ENCODE measurements around the gene ZNF827. TPM values are rescaled to one million over a fixed set of nuclear protein-coding genes. Genes with fewer than 3 reads are reported as not detected.

ZNF827 gene
- polyA plus RNA-seq, 12 donors: 13.0 to 73.9 (median 20.0) TPM

- no peak for DNase-seq
Measured at GRCh38 chr4:145888393-145888792, 50.2 kb downstream of the ZNF827 start.

- DNase-seq: peak; percentile 74
Measured at GRCh38 chr4:145887241-145887991, 51.2 kb downstream of the ZNF827 start.

GRCh38 chr4:145886871-145887240, 51.8 kb downstream of the ZNF827 start:
- no peak for DNase-seq

GRCh38 chr4:145885666-145886065, 53.0 kb downstream of the ZNF827 start:
- DNase-seq: no peak

GRCh38 chr4:145884775-145885174, 53.8 kb downstream of the ZNF827 start:
- no peak for DNase-seq

- no peak for DNase-seq
Measured at GRCh38 chr4:145883101-145883694, 55.4 kb downstream of the ZNF827 start.

- no peak for DNase-seq
Measured at GRCh38 chr4:145882604-145883003, 56.0 kb downstream of the ZNF827 start.

GRCh38 chr4:145881989-145882388, 56.6 kb downstream of the ZNF827 start:
- DNase-seq: no peak

GRCh38 chr4:145881576-145881975, 57.0 kb downstream of the ZNF827 start:
- DNase-seq: no peak

- no peak for DNase-seq
Measured at GRCh38 chr4:145880355-145880960, 58.2 kb downstream of the ZNF827 start.

- no peak for DNase-seq
Measured at GRCh38 chr4:145879598-145879997, 59.0 kb downstream of the ZNF827 start.

- DNase-seq: no peak
Measured at GRCh38 chr4:145878501-145879435, 59.9 kb downstream of the ZNF827 start.

- DNase-seq: no peak
Measured at GRCh38 chr4:145876531-145877180, 62.0 kb downstream of the ZNF827 start.

GRCh38 chr4:145873901-145874300, 64.7 kb downstream of the ZNF827 start:
- no peak for DNase-seq

GRCh38 chr4:145871209-145871608, 67.4 kb downstream of the ZNF827 start:
- no peak for DNase-seq

- DNase-seq: no peak
Measured at GRCh38 chr4:145870155-145871020, 68.2 kb downstream of the ZNF827 start.

GRCh38 chr4:145868637-145869409, 69.8 kb downstream of the ZNF827 start:
- no peak for DNase-seq

GRCh38 chr4:145867406-145867805, 71.2 kb downstream of the ZNF827 start:
- DNase-seq: no peak

- no peak for DNase-seq
Measured at GRCh38 chr4:145866991-145867390, 71.6 kb downstream of the ZNF827 start.

All from muscle of arm (tissue), 12 donors.